GM12874 (cell line): Measurements from ENCODE around the gene TKFC.

Source experiments
- CTCF ChIP-seq: IDR thresholded peaks from 2 replicates; pipeline ENCODE4 v1.5.1; 2011; ENCODE audit warnings: low read depth, mild to moderate bottlenecking, control low read depth, low read length, moderate library complexity; ENCODE audit not compliant: insufficient read depth

The TKFC gene

GRCh38 chr11:61332797-61333549, at the start of gene TKFC, which contains the start of gene DDB1:
Gene TKFC (plus strand): TSS chr11:61333228. CDS start chr11:61334729, 1,501 bp downstream.
Gene DDB1 (minus strand): TSS chr11:61333105. CDS start chr11:61332968, 137 bp downstream.
- TF ChIP-seq CTCF, result no peak

GRCh38 chr11:61283613-61284012, 49.4 kb upstream of the TKFC start:
- no peak for TF ChIP-seq CTCF

GRCh38 chr11:61287338-61287977, 45.6 kb upstream of the TKFC start:
- no peak for TF ChIP-seq CTCF

- TF ChIP-seq CTCF, result peak; percentile 38; the same call in 1 of the 2 replicates
These were observed 41.9 kb upstream of the TKFC start for GRCh38 chr11:61290905-61291690.

- no peak for TF ChIP-seq CTCF
These were observed 40.7 kb upstream of the TKFC start for GRCh38 chr11:61292356-61292755.

- TF ChIP-seq CTCF, result no peak; the same call in 1 of the 2 replicates
These were observed 38.9 kb upstream of the TKFC start for GRCh38 chr11:61293867-61294716.
